ENCODE results near the gene OFD1.

The OFD1 gene

GRCh38 chrX:13689741-13690211 is 44.8 kb upstream of the OFD1 start:
- DNase-seq (ENCODE audit: insufficient read length, low spot score) (no peak), FAIRE-seq (no peak)
- no peak for TF ChIP-seq CTCF (IDR thresholded peaks at IDR 0.05; ENCODE audit: insufficient read depth, missing control alignments)

GRCh38 chrX:13690836-13691235 is 43.7 kb upstream of the OFD1 start:
- DNase-seq (ENCODE audit: insufficient read length, low spot score) = no peak

GRCh38 chrX:13691841-13692371 is 42.6 kb upstream of the OFD1 start:
- no peak for DNase-seq (ENCODE audit: insufficient read length, low spot score)
- no peak for FAIRE-seq
- TF ChIP-seq CTCF (IDR thresholded peaks at IDR 0.05; ENCODE audit: insufficient read depth, missing control alignments) = no peak

More at GRCh38 chrX:13690836-13691235, 43.7 kb upstream of the OFD1 start:
- FAIRE-seq = no peak
- no peak for TF ChIP-seq CTCF (IDR thresholded peaks at IDR 0.05; ENCODE audit: insufficient read depth, missing control alignments)

- TF ChIP-seq CTCF (IDR thresholded peaks at IDR 0.05; ENCODE audit: insufficient read depth, missing control alignments) = no peak
- DNase-seq (ENCODE audit: insufficient read length, low spot score) = no peak
- FAIRE-seq = no peak
Measured at GRCh38 chrX:13692771-13693231, 41.7 kb upstream of the OFD1 start.

GRCh38 chrX:13693341-13693961 is 41.1 kb upstream of the OFD1 start:
- DNase-seq (ENCODE audit: insufficient read length, low spot score) (no peak), FAIRE-seq (no peak)
- no peak for TF ChIP-seq CTCF (IDR thresholded peaks at IDR 0.05; ENCODE audit: insufficient read depth, missing control alignments)

- no peak for FAIRE-seq
- no peak for TF ChIP-seq CTCF (IDR thresholded peaks at IDR 0.05; ENCODE audit: insufficient read depth, missing control alignments)
- DNase-seq (ENCODE audit: insufficient read length, low spot score) = no peak
Measured at GRCh38 chrX:13694359-13694758, 40.2 kb upstream of the OFD1 start.

- FAIRE-seq = no peak
- DNase-seq (ENCODE audit: insufficient read length, low spot score) = no peak
- TF ChIP-seq CTCF (IDR thresholded peaks at IDR 0.05; ENCODE audit: insufficient read depth, missing control alignments) = no peak
Measured at GRCh38 chrX:13694983-13695382, 39.6 kb upstream of the OFD1 start.
